Measurements from ENCODE around the gene DSC2. TPM values are rescaled to one million over a fixed set of nuclear protein-coding genes. Genes with fewer than 3 reads are reported as not detected.

Gene DSC2
- polyA plus RNA-seq, 1 donor from 2014 or later, result 16.3 TPM

- no peak overlapping the region for H3K4me2 ChIP-seq (ENCODE audit: low read length)
- H3K27me3 ChIP-seq (ENCODE audit: insufficient read depth, low read depth, low read length), result peaks cover 63% of the 10 kb centered on the region
Measured at GRCh38 chr18:31043709-31044108, 58.5 kb downstream of the DSC2 start.

GRCh38 chr18:31042406-31043181 lies 59.6 kb downstream of the DSC2 start, which contains the start of gene DSC3:
TSS of gene DSC3 (minus strand) at chr18:31042742. CDS start at chr18:31042660, 82 bp downstream.
- Histone ChIP-seq H3F3A (ENCODE audit: insufficient read depth, low read length, poor library complexity, severe bottlenecking) (no peaks in the 10 kb centered on the region), H3K79me2 (replicated peaks; ENCODE audit: insufficient read depth, low read length) (no peaks in the 10 kb centered on the region), H3K9ac (ENCODE audit: low read length) (no peak within 1 kb of the TSS), H3K36me3 (ENCODE audit: insufficient read depth, low read length) (no peaks in the 10 kb centered on the region), H3K4me3 (ENCODE audit: low read length) (peak within 1 kb of the TSS; percentile 62), H3K27me3 (ENCODE audit: insufficient read depth, low read depth, low read length) (peaks cover 71% of the 10 kb centered on the region), H3K4me2 (ENCODE audit: low read length) (no peak within 1 kb of the TSS), H2AFZ (ENCODE audit: low read depth, low read length) (no peak within 1 kb of the TSS), H4K20me1 (ENCODE audit: insufficient read depth) (no peaks in the 10 kb centered on the region), H3K27ac (ENCODE audit: low read length) (no peak within 1 kb of the TSS), H3K9me2 (ENCODE audit: insufficient read depth, low read length) (no peaks in the 10 kb centered on the region), H3K9me3 (ENCODE audit: low read length) (peaks cover 6% of the 10 kb centered on the region)
- TF ChIP-seq, protein P1, sequence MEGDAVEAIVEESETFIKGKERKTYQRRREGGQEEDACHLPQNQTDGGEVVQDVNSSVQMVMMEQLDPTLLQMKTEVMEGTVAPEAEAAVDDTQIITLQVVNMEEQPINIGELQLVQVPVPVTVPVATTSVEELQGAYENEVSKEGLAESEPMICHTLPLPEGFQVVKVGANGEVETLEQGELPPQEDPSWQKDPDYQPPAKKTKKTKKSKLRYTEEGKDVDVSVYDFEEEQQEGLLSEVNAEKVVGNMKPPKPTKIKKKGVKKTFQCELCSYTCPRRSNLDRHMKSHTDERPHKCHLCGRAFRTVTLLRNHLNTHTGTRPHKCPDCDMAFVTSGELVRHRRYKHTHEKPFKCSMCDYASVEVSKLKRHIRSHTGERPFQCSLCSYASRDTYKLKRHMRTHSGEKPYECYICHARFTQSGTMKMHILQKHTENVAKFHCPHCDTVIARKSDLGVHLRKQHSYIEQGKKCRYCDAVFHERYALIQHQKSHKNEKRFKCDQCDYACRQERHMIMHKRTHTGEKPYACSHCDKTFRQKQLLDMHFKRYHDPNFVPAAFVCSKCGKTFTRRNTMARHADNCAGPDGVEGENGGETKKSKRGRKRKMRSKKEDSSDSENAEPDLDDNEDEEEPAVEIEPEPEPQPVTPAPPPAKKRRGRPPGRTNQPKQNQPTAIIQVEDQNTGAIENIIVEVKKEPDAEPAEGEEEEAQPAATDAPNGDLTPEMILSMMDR (IDR thresholded peaks at IDR 0.05; ENCODE audit: poor library complexity, severe bottlenecking), result no peak
- TF ChIP-seq MXI1 (conservative IDR thresholded peaks at IDR 0.05; ENCODE audit: poor library complexity, severe bottlenecking), result peak; percentile 26
- no peak for TF ChIP-seq TAF1 (IDR thresholded peaks at IDR 0.05; ENCODE audit: low read depth)
- TF ChIP-seq EZH2 (IDR thresholded peaks at IDR 0.05; ENCODE audit: borderline replicate concordance, insufficient read depth, low read length, poor library complexity, severe bottlenecking), result peak; percentile 52
- peak; percentile 15 for TF ChIP-seq POLR2AphosphoS5 (IDR thresholded peaks at IDR 0.05)

More at GRCh38 chr18:31043709-31044108, 58.5 kb downstream of the DSC2 start:
- no peaks in the 10 kb centered on the region for H3K9me2 ChIP-seq (ENCODE audit: insufficient read depth, low read length)
- H3K4me3 ChIP-seq (ENCODE audit: low read length), result no peak overlapping the region
- H3K9ac ChIP-seq (ENCODE audit: low read length), result no peak overlapping the region
- no peaks in the 10 kb centered on the region for H3F3A ChIP-seq (ENCODE audit: insufficient read depth, low read length, poor library complexity, severe bottlenecking)
- no peaks in the 10 kb centered on the region for H4K20me1 ChIP-seq (ENCODE audit: insufficient read depth)
- peaks cover 6% of the 10 kb centered on the region for H3K9me3 ChIP-seq (ENCODE audit: low read length)
- no peak overlapping the region for H2AFZ ChIP-seq (ENCODE audit: low read depth, low read length)
- H3K36me3 ChIP-seq (ENCODE audit: insufficient read depth, low read length), result no peaks in the 10 kb centered on the region
- TF ChIP-seq, protein P1 (IDR thresholded peaks at IDR 0.05; ENCODE audit: poor library complexity, severe bottlenecking), result no peak
- no peak for TF ChIP-seq EZH2 (IDR thresholded peaks at IDR 0.05; ENCODE audit: borderline replicate concordance, insufficient read depth, low read length, poor library complexity, severe bottlenecking)
- no peak for TF ChIP-seq TAF1 (IDR thresholded peaks at IDR 0.05; ENCODE audit: low read depth)
- no peak for TF ChIP-seq MXI1 (conservative IDR thresholded peaks at IDR 0.05; ENCODE audit: poor library complexity, severe bottlenecking)
- TF ChIP-seq POLR2AphosphoS5 (IDR thresholded peaks at IDR 0.05), result no peak
- no peak for TF ChIP-seq EP300 (conservative IDR thresholded peaks at IDR 0.05; ENCODE audit: poor library complexity, severe bottlenecking)
- TF ChIP-seq RAD21 (conservative IDR thresholded peaks at IDR 0.05), result no peak
- TF ChIP-seq REST (IDR thresholded peaks at IDR 0.05; ENCODE audit: borderline replicate concordance), result no peak
- H3K79me2 ChIP-seq (replicated peaks; ENCODE audit: insufficient read depth, low read length), result no peaks in the 10 kb centered on the region
- H3K27ac ChIP-seq (ENCODE audit: low read length), result no peak overlapping the region

Data from neural cell (in vitro differentiated cells).